Fibroblast of lung (primary cell): ENCODE results near the gene TLCD4.

ENCODE experiments used
- EZH2 ChIP-seq: IDR thresholded peaks from 2 replicates; pipeline ENCODE4 v1.5.1; 2012; ENCODE audit warnings: low read length, control low read depth, mild to moderate bottlenecking; ENCODE audit errors: missing control alignments
- TF ChIP-seq, protein P1 (sequence below), 2 donors: IDR thresholded peaks in 1 of 2; conservative IDR thresholded peaks in 1 of 2; 1 replicate in 1 of 2; 2 replicates in 1 of 2; pipeline ENCODE4 v1.5.1; 2011 to 2012; ENCODE audit warnings: low read length in 2 of 2, control low read depth in 1 of 2, inconsistent platforms in 1 of 2, low read depth in 1 of 2, mild to moderate bottlenecking in 1 of 2

DNA sequence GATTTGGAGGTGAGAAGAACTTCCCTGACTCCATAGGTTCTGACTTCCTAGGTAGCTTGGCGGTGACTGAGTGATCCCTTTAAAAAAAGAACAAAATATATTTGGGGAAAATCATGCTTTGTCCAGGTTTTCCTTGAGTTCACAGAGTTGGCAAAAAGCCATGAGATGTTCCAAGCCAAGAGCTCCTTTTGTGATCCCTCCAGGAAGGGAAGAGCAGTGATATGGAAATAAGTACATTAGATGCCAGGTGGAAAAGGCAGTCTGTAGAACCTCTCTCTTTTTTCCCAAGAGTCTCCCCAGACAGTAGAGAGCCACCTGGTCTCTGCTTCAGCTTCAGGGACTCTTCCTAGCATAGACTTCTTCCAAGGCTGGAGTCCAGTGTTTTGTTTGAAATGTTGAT, 10.2 kb downstream of the TLCD4 start:
- TF ChIP-seq, protein P1, sequence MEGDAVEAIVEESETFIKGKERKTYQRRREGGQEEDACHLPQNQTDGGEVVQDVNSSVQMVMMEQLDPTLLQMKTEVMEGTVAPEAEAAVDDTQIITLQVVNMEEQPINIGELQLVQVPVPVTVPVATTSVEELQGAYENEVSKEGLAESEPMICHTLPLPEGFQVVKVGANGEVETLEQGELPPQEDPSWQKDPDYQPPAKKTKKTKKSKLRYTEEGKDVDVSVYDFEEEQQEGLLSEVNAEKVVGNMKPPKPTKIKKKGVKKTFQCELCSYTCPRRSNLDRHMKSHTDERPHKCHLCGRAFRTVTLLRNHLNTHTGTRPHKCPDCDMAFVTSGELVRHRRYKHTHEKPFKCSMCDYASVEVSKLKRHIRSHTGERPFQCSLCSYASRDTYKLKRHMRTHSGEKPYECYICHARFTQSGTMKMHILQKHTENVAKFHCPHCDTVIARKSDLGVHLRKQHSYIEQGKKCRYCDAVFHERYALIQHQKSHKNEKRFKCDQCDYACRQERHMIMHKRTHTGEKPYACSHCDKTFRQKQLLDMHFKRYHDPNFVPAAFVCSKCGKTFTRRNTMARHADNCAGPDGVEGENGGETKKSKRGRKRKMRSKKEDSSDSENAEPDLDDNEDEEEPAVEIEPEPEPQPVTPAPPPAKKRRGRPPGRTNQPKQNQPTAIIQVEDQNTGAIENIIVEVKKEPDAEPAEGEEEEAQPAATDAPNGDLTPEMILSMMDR (conservative IDR thresholded peaks at IDR 0.05 in 1 of 2, IDR thresholded peaks at IDR 0.05 in 1 of 2; ENCODE audit: low read depth in 1 of 2, low read length in 2 of 2) = no peak
- TF ChIP-seq EZH2 = no peak
